ENCODE data around the gene TCEANC2. TPM values are rescaled to one million over a fixed set of nuclear protein-coding genes. Genes with fewer than 3 reads are reported as not detected.
"Not testable (repeated sequence)": the region's sequence is repeated elsewhere in the genome, so short reads cannot be mapped to it uniquely, and the experiment has no call there.

Gene TCEANC2
- total RNA-seq, 1 donor from 2014 or later: 10.7 TPM

GRCh38 chr1:54024811-54025210 is 28.6 kb upstream of the TCEANC2 start:
- intact Hi-C loops (cut with micrococcal nuclease): not testable (repeated sequence)

- intact Hi-C loops (cut with micrococcal nuclease): no loop called here
Measured at GRCh38 chr1:54027848-54028247, 25.6 kb upstream of the TCEANC2 start.

GRCh38 chr1:54028306-54029251 is 24.8 kb upstream of the TCEANC2 start:
- intact Hi-C loops (cut with micrococcal nuclease): no loop called here

- intact Hi-C loops (cut with micrococcal nuclease): no loop called here
Measured at GRCh38 chr1:54037476-54037875, 15.9 kb upstream of the TCEANC2 start.

DNA sequence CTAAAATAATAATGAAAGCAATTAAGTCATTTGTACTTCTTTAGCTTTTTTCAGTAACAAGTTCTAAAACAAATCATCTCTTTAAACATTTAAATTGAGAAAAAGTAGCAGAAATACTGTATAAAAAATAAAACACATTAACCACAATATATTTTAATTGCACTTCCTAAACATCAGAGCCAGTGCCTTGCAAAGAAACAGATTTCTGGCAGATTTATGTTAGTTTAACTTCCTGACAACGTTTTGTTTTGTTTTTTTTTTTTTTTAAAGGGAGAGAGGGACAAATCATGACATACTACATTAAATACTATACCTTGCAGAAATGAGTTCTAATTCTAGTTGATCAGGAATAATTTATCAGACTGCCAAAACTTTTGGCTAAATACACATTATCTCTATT is 11.6 kb upstream of the TCEANC2 start:
- intact Hi-C loops (cut with micrococcal nuclease): no loop called here

- intact Hi-C loops (cut with micrococcal nuclease): no loop called here
Measured at GRCh38 chr1:54045496-54045895, 7.9 kb upstream of the TCEANC2 start.

GRCh38 chr1:54046671-54047383 is 6.6 kb upstream of the TCEANC2 start:
- intact Hi-C loops (cut with micrococcal nuclease): no loop called here

GRCh38 chr1:54047384-54048305 is 5.8 kb upstream of the TCEANC2 start:
- intact Hi-C loops (cut with micrococcal nuclease): no loop called here

- intact Hi-C loops (cut with micrococcal nuclease): loop anchor here (5.0 to 10.0 kb wide), 3 partner anchors 437 to 754 kb away; partner anchors contain the start of genes LRP8 and TTC22
Measured at GRCh38 chr1:54050435-54050834, 3.0 kb upstream of the TCEANC2 start.

DNA sequence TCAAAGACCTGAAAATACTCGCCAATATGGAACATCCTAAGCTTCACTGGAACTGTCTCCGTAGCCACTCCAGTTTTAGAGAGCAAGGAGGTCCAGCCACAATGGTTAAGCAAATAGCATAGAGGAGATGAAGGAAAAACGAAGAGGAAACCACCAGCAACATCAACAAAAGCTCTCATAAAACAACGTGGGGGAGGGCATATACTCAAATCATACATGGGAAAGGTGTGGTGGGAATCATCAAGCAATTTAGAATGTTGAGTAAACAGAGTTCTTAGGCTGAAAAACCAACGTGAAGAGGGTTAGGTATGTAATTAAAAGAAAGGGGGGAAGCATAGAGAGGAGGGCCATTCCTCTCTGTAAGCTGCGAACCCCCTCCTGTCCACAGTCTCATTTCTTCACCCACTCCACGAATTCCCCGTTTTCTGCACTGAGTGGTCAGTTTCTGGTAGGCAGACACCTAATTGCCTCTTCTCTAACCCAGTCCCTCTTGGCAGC is 1.4 kb upstream of the TCEANC2 start:
- intact Hi-C loops (cut with micrococcal nuclease): loop anchor here (2.0 to 10.0 kb wide), 5 partner anchors 435 to 835 kb away; partner anchors contain the start of genes DHCR24, LRP8, TTC22 and TTC4

DNA sequence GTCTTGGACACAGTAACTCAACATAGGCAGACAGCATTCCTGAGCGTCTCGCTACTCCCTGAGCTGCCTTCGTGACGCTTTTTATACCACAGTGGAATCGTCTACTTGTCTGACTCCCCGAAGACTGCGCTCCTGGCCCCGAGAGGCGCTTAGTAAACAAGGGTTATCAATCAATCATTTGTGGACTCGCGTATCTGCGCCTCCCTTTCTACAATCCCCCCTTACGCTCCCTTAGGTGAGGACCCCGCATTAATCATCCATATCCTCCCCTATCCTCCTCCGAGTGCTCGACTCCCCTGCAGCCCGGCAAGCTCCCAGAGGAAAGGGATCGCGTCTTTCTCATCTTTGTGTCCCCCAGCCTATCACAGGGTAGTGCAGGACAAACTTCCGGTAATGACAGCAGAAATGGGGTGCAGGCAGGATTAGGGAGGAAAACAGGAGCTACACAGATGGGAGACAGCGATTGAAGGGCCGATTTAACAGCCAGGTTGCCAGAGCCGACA is 926 bp upstream of the TCEANC2 start:
- intact Hi-C loops (cut with micrococcal nuclease): loop anchor here (2.0 to 10.0 kb wide), 5 partner anchors 435 to 834 kb away; partner anchors contain the start of genes DHCR24, LRP8, TTC22 and TTC4

DNA sequence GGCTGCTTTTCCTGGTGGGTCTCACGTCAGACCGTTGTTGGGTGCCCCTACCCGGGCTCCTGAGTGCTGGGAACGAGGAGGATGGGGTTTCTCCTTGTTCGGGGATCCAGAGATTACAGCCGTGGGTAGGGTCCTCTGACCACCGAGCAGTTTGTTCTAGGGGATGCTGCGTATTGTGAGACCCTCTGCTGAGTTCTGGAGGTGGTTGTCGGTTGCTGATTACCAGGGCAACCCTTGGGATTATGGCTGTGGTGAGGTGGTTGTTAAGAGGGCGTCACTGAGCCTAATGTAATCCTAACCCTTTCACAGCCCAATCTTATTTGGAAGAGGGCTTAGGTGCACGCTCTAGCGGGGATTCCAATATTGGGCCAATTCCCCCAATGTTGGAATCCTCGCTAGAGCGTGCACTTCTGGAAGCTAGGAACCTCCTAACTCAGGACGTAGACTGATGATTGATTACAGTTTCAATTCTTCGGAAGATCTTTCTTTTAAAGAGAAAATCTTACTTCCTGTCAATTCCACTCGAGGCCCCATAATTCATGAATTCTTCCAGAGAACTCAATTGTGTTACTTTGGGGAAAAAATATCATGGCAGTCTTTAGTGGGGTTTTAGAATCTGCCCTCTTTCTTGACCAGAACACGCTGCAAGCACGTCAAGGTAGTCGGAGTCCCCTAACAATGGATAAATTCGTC is 483 bp downstream of the TCEANC2 start:
- intact Hi-C loops (cut with micrococcal nuclease): loop anchor here (1.0 to 10.0 kb wide), 9 partner anchors 16 to 833 kb away; partner anchors contain the start of genes DHCR24, LRP8, LRRC42 and TTC22

DNA sequence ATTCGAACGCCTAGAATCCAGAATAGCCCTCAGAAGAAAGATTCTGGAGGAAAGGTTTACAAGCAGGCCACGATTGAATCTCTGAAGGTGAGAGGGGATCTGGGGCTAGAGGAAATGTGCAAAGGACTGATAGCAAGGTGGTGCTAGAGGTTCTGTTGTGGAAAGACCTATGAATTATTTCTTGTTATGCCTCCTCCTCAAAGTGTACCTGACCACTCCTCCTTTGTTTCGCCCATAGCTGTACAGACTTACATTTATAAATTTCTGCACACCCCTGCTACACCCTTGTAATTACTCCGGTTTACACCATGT is 986 bp downstream of the TCEANC2 start:
- intact Hi-C loops (cut with micrococcal nuclease): loop anchor here (5.0 to 10.0 kb wide), 3 partner anchors 433 to 750 kb away; partner anchors contain the start of genes LRP8 and TTC22

DNA sequence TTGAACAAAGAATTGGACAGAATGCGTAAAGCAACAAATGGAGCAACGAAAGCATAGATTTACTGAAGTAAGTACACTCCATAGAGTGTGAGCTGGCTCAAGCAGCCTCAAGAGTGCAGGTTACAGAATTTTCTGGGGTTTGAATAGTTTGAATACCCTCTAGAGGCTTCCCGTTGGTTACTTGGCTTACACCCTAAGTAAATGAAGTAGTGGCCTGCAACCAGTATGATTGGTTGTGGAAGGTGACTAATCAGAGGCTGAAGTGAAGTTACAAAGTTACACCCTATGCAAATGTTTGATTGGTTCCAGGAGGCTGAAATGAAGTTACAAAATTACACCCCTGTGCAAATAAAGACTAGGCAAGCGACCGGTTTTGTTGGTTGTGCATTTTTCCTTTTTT is 10.9 kb downstream of the TCEANC2 start:
- intact Hi-C loops (cut with micrococcal nuclease): no loop called here

DNA sequence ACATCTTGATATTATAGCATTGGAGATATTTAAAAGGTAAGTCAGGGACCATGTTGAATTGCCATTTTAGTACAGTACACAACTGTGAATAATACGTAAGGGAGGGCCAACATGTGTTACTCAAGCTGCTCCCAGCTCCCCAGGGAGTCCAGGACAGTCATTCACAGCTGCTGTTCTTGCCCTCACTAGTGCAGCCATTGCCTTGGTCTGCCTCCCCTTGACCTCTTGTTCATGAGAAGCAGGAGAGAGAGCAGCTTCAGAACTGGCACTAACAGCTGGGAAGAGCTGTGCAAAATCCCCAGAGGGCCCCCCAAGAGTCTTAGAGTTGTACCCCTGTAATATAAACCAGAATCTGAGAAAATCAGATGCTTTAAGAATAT is 16.4 kb downstream of the TCEANC2 start:
- intact Hi-C loops (cut with micrococcal nuclease): loop anchor here (1.0 to 5.0 kb wide), 4 partner anchors 16 to 741 kb away; partner anchors contain the start of genes SSBP3, TCEANC2 and TMEM59

DNA sequence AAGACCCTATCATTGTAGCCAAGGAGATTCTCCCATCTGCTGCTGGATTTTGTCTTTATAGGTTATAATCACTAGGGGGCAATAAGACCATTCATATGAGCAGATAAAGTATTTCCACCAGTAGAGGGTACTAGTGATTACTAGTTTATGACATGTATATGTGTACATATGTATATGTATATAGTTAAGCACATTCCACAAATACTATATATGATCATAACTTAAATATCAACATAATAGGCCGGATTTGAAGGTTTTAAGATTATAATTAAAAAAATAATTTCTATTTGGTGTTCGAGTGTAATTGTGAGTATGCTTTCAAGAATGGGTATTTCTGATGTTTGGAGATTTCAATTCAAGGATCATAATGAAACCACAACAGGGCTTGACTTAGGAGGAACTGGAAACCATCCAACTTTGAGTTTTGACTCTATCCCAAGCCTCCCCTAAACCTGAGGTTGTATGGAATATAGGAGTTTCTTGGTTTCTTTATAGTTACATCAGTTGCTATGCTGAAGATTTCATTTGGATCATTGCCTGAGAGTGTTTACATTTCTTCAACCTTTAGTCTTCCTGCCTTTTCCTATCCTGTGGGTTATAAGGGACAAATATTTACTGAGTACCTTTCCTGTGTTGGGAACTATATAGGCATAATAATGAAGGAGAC is 16.9 kb downstream of the TCEANC2 start:
- intact Hi-C loops (cut with micrococcal nuclease): loop anchor here (1.0 to 5.0 kb wide), 4 partner anchors 17 to 740 kb away; partner anchors contain the start of genes SSBP3, TCEANC2 and TMEM59

GRCh38 chr1:54077359-54077758 is 24.0 kb downstream of the TCEANC2 start:
- intact Hi-C loops (cut with micrococcal nuclease): no loop called here

DNA sequence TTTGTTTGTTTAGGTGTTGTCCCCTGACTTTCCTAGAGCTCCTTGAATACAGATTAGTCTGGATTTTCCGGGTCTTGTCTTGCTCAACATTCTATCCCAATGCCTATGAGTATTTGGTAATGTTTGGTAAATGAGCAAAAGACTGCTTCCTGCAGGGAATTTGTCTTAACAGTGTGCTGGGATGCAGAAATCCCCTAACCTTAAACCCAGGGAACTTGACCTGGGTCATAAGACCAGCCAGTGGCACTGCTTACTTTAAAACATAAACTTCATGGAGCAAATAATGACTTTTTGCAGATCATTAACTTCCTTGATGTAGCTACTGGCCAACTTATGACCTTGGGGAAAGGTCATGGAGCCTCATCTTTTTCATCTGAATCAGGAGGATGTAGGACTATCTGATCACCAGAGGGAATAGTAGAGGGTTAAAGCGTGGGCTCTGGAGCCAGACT is 27.2 kb downstream of the TCEANC2 start:
- intact Hi-C loops (cut with micrococcal nuclease): loop anchor here (5.0 kb wide), 1 partner anchor 218 kb away; no protein-coding TSS in a partner anchor

Measured in T-helper 2 cell treated with Interferon-gamma antibody and Interleukin-4, amounts not matched to agents 100 ng/mL and 5 ng/mL, for 36 hours (primary cell).